ENCODE measurements around the gene TRIM44.

- no peak for TF ChIP-seq CTCF (IDR thresholded peaks at IDR 0.05)
- no peak for TF ChIP-seq POLR2A (IDR thresholded peaks at IDR 0.05)
Measured at GRCh38 chr11:35853971-35854370, 191.4 kb downstream of the TRIM44 start.

Measured in esophagus squamous epithelium (tissue), 4 donors.